GM04503 (cell line): ENCODE data around the gene EPHA6.
"Not testable (repeated sequence)": the region's sequence is repeated elsewhere in the genome, so short reads cannot be mapped to it uniquely, and the experiment has no call there.

Experiments
- DNase-seq: peaks from one replicate; pipeline ENCODE4 v3.0.0-alpha.2; 2012; ENCODE audit warnings: low read depth

EPHA6 gene

DNA sequence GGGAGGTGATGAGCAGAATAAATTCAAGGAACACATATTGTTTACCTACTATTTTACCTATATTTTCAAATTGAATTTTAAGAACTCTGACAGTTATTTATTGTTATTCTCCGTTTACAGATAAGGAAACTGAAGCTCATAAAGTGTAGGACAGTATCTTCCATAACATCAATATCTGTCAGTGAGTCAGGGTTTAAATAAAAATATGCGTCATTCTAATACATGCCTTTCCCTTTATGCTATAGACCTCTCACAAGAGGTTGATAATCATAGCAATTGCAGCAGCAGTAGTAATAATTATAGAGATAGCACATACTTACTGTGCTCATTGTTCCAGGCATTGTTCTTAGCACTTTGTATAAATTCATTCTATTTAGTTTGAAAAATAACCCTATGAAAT is 101.1 kb downstream of the EPHA6 start:
- DNase-seq: no peak

DNA sequence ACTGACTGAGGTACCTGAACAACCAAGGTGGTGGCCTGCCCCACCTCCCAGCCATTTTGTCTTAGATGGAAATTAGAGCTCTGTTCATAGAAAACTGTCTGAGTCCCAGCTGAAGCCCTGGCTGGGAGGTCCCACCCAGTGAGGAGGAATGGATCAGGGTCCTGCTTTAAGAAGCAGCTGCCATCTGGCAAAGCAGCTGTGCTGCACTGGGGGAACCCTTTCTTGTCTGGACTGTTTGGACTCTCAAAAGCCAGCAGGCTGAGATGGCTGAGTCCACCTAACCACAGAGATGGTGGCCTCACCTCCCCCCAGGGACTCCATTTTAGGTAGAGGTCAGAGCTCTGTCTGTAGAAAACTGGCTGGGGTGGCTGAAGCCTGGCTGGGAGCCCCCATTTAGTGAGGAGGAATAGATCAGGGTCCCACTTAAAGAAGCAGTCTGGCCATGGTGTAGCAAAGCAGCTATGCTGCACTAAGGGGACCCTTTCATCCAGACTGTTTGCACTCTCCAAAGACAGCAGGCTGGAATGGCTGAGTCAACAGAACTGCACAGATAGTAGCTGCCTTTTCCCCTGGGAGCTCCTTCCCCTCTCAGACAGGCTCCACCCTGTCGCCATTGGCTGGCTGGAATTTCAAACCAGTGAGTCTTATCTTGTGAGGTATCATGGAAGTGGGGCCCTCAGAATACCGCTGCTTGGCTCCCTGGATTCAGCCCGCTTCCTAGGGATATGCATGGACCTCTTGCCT is 116.9 kb downstream of the EPHA6 start:
- no peak for DNase-seq

DNA sequence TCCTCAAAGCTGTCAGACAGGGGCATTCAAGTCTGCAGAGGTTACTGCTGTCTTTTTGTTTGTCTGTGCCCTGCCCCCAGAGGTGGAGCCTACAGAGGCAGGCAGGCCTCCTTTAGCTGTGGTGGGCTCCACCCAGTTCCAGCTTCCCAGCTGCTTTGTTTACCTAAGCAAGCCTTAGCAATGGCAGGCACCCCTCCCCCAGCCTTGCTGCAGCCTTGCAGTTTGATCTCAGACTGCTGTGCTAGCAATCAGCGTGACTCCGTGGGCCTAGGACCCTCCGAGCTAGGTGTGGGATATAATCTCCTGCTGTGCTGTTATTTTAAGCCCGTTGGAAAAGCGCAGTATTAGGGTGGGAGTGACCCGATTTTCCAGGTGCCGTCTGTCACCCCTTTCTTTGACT is 127.7 kb downstream of the EPHA6 start:
- not testable (repeated sequence) for DNase-seq

DNA sequence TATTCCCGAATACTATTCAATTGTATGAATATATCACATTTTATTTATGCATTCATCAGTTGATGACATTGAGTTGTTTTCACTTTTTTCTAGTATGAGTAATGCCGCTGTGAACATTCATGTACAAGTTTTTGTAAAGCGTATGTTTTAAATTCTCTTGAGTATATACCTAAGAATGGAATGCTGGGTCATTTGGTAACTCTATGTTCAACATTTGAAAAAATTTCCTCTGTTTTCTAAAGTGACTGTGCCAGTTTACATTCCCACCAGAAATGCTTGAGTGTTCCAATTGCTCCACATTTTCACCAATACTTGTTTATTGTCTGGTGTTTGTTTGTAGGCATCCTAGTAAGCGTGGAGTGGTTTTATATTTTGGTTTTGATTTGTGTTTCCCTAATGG is 144.5 kb downstream of the EPHA6 start:
- no peak for DNase-seq

DNA sequence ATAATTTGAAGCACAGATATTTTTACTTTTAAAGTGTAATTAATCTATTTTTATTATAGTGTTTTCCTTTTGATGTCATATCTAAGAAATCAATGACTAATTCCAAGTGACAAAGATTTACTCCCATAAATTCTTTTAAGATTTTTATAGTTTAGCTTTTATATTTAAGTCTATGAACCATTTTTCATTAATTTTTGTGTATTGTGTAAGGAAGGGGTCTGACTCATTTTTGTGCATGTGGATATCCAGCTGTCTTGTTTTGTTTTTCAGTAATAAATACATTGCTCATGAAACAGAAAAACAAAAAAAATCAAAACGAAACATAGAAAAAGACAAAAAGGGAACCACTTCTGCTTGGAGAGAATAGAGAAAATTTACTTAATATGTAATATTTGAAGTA is 145.1 kb downstream of the EPHA6 start:
- no peak for DNase-seq

DNA sequence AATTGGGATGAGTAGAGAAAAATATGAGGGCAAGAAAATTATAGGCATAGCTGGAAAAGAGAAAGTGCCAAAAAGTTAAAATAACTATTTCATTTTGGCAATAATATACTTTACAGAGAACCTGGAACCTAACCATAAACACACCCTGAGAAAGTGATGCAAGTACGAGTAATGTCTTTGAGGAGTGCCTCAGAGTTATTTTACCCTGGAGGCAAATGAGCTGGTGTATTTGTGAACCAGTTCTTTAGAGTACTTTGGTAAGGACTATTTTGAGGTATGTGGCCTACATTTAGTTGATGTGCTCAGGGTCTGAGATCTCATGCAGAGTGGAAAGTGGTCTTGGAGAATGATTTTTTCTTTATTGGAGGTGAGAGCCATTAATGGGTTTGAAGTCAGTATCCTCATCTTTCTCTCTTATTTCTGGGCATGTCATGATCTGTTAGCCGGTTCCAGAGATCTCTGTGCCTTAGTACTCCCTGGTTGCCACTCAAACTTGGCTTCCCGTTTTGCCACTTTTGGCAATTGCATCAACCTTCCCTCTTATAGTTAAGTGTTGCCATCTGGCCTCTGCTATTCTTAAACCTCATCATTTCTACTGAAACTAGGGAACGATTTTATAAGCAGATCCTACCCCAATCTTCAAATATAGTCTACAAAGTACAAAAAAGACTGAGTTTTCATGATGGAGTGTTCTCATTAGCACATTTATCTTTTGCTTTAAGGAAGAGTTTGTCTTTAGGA is 145.7 kb downstream of the EPHA6 start:
- no peak for DNase-seq

DNA sequence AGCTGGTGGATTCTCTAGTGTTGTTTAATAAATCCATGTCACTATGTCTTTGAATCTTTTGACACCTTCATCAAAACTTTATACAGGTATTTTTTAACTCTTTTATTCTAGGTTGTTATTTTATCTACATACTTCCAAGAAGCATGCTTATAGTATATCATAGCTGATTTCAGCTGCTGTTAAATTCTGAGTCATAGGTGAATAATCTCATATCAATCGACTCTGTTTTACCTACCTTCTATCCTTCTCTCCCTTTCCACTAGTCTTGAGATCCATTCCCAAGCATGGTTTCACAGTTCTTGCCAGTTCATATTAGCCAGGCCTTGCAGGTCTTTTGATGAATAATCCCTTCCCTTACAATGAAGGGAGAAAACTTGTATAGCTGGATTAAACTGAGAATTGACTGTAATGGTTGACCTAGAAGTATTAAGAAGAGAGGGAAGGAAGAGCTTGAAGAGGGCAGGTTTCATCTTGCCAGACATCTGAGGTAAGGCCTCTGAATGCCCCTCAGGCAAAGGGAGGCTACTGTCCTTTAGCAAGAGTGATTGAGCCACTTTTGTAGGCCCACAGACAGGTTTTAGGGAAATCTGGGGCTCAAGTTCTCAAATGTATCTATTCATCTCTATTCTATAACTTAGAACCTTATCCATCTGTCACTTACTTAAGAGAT is 146.4 kb downstream of the EPHA6 start:
- DNase-seq: no peak

DNA sequence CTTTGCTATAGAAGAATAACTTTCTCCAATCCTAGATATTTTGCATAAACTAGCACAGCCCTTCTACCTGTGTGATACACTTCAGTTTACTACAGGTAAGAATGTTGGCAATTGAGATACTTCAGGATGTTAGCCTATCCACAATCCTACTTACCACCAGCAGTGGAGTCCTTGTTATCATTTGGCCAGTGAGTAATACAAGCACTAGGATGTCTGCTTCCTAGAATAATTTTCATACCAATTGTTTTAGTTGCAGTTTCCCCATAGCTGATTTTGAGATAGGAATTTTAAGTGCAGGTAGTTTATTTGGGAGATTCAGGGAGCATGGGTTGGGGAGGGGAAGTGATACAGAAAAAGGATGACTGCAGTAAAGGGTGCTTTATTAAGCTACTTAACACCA is 147.2 kb downstream of the EPHA6 start:
- no peak for DNase-seq

DNA sequence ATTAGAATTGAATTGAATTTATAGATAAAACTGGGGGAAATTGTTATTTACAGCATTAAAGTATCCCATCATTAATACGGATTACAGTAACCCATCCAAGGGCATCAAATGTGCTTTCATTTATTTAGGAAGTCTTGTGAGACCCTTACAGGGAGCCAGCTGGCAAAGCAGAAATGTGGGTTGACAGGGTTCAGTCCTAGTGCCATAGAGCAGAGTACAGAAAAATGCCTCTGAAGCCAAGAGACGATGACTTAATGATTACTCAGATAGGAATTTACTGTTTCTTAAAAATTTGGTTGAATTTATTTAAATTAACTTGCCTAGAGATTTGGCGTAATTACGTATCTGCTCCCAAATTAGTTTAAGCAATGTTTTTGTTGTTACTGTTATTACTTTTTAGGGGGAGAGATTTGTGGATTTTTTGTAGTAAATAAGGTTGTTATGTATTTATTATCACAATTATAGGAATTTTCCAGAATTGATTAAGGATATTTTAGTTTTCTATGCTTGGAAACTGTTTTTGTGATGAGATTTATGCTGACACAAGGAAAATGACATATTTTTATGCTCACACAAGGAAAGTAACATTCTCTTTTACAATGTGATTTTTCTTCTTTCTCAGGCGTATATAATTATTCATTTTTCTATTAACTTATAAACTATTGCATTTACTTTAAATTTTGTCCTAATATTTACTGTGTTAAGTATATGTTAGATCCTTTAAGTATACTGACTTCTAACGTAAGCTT is 152.0 kb downstream of the EPHA6 start:
- no peak for DNase-seq

DNA sequence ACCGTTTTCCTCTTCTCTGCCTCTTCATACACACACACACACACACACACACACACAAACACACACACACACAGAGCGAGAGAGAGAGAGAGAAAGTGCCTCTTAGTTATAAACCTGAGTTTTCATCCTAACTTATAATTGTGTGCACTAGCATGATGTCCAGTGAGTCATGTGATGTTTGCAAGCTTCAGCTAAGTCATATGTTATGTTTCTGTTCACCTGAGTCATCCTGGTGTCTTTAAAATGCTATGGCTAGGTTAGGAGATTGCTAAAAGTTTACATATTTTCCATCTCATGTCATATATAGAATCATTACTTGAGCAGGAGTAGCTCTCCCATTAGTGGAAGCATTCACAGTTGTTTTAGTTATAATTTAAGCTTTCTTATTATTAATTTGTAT is 155.8 kb downstream of the EPHA6 start:
- DNase-seq: no peak

DNA sequence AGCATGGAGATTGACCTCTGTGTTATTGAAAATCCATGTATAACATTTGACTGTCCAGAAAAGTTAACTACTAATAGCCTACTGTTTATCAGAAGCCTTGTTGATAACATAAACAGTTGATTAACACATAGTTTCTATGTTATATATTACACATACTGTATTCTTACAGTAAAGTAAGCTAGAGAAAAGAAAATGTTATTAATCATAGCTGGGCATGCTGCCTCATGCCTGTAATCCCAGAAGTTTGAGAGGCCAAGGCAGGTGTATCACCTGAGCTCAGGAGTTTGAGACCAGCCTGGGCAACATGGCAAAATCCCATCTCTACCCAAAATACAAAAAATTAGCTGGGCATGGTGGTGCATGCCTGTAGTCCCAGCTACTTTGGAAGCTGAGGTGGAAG is 163.3 kb downstream of the EPHA6 start:
- DNase-seq: no peak

DNA sequence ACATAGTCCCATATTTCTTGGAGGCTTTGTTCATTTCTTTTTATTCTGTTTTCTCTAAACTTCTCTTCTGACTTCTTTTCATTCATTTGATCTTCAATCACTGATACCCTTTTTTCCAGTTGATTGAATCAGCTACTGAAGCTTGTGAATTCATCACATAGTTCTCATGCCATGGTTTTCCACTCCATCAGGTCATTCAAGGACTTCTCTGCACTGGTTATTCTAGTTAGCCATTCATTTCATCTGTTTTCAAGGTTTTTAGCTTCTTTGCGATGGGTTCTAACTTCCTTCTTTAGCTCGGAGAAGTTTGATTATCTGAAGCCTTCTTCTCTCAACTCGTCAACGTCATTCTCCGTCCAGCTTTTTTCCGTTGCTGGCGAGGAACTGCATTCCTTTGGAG is 169.3 kb downstream of the EPHA6 start:
- DNase-seq: not testable (repeated sequence)

DNA sequence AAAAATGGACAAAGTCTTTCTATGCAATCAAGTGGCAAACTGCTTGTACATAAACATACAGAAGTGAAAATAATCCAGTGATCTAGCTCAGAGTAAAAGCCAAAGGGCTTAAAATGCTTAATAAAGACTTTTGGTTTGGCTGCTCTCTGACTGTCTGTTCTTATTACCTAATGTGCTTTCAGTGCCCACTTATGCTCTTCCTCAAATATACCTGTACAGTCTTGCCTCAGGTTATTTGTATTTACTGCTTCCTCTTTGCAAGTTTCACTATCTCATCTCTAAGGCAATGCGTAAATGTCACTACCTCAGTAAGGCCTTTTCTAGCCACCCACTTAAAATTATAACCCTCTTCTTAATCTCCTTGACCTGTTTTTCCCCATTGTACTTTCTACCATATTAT is 171.8 kb downstream of the EPHA6 start:
- DNase-seq: no peak

DNA sequence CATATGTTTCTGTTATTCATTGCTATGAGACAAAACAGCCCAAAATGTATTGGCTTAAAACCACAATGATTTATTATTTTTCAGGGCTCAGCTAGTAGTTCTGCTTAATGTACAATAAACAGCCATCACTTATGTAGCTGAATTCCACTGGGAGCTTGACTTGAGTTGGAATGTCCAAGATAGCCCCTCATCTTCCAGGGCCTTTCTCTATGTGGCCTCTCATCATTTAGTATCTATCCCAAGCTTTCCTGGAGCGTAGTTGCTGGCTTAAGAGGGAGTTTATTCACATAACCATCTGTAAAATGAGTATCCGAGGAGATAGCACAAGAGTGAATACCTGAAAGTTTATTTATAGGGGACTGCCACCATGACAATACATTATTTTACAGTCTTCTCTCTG is 176.8 kb downstream of the EPHA6 start:
- DNase-seq: no peak

DNA sequence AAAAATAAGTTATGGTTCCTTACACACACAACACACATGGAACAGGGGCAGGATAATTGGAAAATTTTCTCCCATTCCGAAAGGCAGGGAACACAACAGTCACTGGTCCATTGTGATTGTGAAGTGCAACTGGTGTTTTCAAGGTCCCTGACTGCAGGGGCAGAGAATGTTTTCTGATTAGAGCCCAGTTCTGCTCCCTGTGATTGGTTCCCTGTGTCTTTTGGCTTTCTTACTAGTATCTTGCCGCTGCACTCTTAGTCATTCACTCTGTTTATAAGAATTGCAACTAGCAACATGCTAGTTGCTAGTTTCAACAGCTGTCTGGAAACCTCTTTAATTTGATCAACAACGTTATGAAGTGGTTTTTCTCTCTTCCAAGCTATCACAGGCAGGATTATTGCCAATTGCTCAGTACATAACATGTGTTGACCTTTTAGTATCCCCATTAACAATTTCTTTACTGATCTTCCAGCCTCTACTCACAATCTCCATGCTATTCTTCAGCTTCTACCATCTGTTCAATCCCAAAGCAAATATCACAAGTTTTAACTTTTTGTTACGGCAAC is 177.5 kb downstream of the EPHA6 start:
- no peak for DNase-seq

DNA sequence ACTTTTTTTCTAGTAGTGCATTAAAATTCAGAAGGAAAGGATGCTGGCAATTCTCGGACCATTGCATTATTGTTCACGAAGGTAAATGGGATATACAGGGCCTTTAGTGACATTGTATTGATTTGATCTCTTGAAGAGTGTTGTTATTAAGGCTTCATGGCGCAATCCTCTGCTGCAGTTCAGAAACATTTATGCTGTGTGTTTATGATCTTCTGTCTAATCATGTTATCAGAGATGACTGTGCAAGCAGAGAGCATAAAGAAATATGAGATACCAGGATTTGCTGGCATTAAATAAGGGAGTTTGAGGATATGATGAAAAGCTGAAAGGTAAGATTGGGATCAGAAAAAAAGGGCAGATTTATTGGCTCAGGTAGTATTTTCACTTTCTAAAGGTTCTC is 180.6 kb downstream of the EPHA6 start:
- DNase-seq: no peak

DNA sequence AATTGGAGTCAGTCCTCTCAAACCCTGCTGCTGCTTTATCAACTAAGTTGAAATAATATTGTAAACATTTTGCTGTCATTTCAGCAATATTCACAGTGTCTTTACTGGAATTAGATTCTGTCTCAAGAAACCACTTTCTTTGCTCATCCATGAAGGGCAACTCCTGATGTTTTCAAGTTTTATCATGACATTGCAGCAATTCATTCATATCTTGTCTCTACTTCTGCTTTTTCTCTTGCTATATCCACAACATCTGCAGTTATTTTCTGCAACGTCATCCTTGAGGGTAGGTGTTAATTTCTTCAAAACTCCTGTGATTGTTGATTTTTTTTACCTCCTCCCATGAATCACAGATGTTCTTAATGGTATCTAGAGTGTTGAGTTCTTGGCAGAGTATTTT is 181.6 kb downstream of the EPHA6 start:
- no peak for DNase-seq

DNA sequence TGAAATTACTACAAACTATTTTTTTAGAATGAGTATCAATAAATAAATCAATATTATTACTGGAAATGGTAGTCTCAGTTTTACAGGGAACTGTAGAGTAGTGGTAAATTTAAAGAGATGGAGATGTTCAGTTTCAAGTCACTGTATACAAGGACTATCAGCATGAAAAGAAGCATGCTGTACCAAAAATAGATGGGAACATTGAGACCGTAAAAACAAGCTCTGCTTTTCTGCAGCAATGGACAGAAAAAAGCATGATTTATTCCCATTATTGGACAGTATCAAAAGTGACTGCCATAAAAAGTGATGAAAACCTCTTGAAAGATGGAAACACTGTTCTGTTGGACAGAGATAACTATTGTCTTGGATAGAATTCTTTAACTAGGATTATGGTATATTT is 187.2 kb downstream of the EPHA6 start:
- DNase-seq: no peak

DNA sequence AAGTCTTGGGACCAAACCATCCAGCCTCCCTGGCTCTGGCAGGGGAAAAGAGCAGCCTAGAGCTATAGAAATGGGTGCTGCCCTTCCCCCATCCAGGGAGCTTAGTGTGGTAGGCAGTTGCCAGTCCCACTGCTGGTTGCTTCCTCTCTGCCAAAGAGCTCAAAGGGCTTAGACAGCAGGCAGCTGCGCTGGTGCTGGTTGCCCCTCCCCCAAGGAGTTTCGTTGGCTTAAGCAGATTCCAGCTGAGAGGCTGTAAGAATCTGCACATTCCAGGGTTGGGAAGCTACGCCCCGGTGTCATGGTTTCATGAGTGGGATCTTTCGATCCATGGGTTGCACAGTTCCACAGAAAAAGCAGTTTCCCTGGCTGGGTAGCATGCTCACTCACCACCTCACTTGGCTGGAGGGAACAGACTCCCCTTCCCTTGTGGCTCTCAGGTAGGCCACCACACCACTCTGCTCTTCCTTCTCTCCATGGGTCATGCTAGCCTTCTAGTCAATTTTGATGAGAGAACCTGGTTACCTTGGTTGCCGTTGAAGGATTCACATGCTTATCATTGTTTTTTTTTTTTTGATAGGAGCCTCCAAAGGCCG is 195.1 kb downstream of the EPHA6 start:
- no peak for DNase-seq

DNA sequence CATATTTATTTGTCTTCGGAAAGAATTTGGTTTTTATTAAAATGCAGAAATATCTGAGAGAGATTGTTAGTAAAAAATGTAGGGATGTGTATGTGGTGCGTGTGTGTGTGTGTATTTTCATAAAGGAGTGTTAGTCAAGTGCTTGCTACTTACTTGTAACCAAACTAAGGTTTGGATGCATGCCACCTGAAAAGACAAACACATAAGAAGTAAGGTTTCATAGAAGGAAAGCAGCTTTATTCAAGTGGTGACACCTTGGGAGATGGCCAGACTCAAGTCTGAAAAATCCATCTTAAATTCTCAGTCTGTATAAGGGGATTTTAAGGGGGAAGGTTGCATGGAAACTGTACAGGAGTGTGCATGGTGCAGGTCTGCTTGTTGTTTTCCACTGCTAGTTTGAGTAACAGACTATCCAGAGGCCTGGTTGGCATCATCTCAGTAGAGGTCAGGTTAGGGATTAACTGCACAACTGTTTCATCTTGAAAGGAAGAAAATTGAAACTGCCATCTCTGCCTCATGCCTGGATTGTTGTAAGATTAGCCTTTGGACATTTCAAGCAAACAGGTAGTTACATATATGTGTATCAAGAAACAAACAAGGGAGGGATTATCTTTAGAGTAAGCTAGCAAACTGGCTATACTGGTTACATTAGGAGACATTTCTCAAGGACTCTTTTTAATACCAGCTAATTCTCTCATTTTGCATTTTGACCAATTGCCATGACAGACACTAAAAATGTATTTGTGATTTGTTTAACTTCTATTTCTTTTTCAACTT is 196.7 kb downstream of the EPHA6 start:
- DNase-seq: no peak

DNA sequence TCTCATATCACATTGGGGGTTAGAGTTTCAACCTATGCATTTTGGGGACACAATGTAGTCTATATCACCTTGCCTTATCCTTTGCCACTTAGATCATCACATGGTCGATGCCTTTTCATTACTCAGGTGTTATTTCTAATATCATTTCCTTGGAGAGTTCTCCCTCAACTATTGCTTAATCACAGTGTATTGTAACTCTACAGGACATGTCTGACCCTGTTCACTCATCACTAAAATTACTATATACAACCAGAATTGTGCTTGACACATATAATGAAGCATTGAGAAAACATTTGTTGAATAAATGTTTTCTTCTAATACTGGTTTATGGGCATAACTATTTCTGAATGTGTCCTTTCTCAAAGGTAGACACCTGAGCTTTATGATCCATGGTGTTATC is 207.4 kb downstream of the EPHA6 start:
- no peak for DNase-seq
